Breast epithelium (tissue), 4 donors: ENCODE measurements around the gene PARP2. TPM values are rescaled to one million over a fixed set of nuclear protein-coding genes. Genes with fewer than 3 reads are reported as not detected.

Experiments used
- DNase-seq, 2 donors: peaks; one replicate each; pipeline ENCODE4 v3.0.0-alpha.2; 2019; ENCODE audit warnings: low spot score in 2 of 2
- H3K27ac ChIP-seq, 2 donors: fragments of 200-600 bp; sonication (generic) in 1 of 2; one replicate each; pipeline ENCODE4 v1.5.1; 2016 to 2019; ENCODE audit warnings: mild to moderate bottlenecking in 1 of 2
- H3K27me3 ChIP-seq, 2 donors: fragments of 200-600 bp; sonication (generic) in 1 of 2; one replicate each; pipeline versions ENCODE4 v1.5.1 to v1.6.0; 2017 to 2019; ENCODE audit warnings: control low read depth in 1 of 2, mild to moderate bottlenecking in 1 of 2
- H3K36me3 ChIP-seq: fragments of 200-600 bp; one replicate; pipeline ENCODE4 v1.5.1; 2019
- H3K4me1 ChIP-seq, 2 donors: fragments of 200-600 bp; sonication (generic); one replicate each; pipeline ENCODE4 v1.5.1; 2016 to 2019; ENCODE audit warnings: control low read depth in 1 of 2
- H3K4me3 ChIP-seq, 3 donors: fragments of 200-600 bp; sonication (generic); 1 replicate in 2 of 3; 2 replicates in 1 of 3; pipeline ENCODE4 v1.5.1; 2016 to 2019; ENCODE audit warnings: mild to moderate bottlenecking in 3 of 3, moderate library complexity in 2 of 3
- H3K9me3 ChIP-seq, 2 donors: fragments of 200-600 bp; sonication (generic) in 1 of 2; one replicate each; pipeline ENCODE4 v1.5.1; 2016 to 2019; ENCODE audit warnings: control low read depth in 1 of 2
- POLR2A ChIP-seq: fragments of 450-650 bp; IDR thresholded peaks from one replicate; pipeline ENCODE4 v1.6.1; 2016; ENCODE audit warnings: antibody characterized with exemption, mild to moderate bottlenecking, moderate library complexity
- POLR2AphosphoS5 ChIP-seq, 3 donors: sonication (generic); formaldehyde crosslinking; IDR thresholded peaks; one replicate each; pipeline ENCODE4 v1.6.1; 2017; ENCODE audit warnings: antibody characterized with exemption in 3 of 3
- intact Hi-C: fragments of 100-400 bp; cut with DNase I; formaldehyde crosslinking; loops from one replicate; pipeline ENCODE4 v1.15.1; 2023; ENCODE audit warnings: low total_unique reads
- total RNA-seq, 3 donors: library from RNA; depleted of rRNA; stranded (reverse); fragments of >200 nt; gene quantifications; one replicate each; pipeline ENCODE4 v1.1.0, GENCODE V29; 2016
- TF ChIP-seq, protein P1 (sequence below), 3 donors: fragments of 450-650 bp; IDR thresholded peaks; one replicate each; pipeline ENCODE4 v1.5.1; 2016 to 2017; ENCODE audit warnings: antibody characterized with exemption in 3 of 3, mild to moderate bottlenecking in 3 of 3, moderate library complexity in 3 of 3

PARP2 gene, protein sequence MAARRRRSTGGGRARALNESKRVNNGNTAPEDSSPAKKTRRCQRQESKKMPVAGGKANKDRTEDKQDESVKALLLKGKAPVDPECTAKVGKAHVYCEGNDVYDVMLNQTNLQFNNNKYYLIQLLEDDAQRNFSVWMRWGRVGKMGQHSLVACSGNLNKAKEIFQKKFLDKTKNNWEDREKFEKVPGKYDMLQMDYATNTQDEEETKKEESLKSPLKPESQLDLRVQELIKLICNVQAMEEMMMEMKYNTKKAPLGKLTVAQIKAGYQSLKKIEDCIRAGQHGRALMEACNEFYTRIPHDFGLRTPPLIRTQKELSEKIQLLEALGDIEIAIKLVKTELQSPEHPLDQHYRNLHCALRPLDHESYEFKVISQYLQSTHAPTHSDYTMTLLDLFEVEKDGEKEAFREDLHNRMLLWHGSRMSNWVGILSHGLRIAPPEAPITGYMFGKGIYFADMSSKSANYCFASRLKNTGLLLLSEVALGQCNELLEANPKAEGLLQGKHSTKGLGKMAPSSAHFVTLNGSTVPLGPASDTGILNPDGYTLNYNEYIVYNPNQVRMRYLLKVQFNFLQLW
- 10 to 100 TPM; 14.7 to 20.0 (median 17.9) TPM for total RNA-seq

DNA sequence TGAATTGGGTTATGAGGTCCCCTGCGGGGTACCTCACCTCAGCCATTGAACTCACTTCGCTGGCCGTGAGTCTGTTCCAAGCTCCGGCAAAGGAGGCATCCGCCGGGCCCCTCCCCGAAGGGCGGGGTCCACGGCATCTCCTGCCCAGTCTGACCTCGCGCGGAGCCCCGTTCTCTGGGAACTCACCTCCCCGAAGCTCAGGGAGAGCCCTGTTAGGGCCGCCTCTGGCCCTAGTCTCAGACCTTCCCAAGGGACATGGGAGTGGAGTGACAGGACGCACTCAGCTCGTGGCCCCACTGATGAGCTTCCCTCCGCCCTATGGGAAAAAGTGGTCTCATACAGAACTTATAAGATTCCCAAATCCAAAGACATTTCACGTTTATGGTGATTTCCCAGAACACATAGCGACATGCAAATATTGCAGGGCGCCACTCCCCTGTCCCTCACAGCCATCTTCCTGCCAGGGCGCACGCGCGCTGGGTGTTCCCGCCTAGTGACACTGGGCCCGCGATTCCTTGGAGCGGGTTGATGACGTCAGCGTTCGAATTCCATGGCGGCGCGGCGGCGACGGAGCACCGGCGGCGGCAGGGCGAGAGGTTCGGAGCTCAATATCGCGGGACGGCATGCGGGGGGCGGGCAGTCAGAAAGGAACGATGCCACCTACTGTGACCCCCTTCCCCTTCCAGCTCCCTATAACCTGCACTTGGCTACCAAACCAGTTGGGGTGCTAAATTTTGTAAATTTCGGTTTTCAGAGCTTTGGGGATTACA is at the start of gene PARP2:
Gene PARP2, plus strand, starts transcription at position 544 of the 770 bp plus-strand sequence. Its CDS starts 7 bp downstream, at position 551.
- H3K4me3 ChIP-seq = peak within 1 kb of the TSS; percentile 72 to 80 (median 72)
- DNase-seq = peak; percentile 96
- H3K27ac ChIP-seq = peak within 1 kb of the TSS; percentile 91 to 94
- H3K36me3 ChIP-seq = no peaks in the 10 kb centered on the region
- intact Hi-C loops = no loop called here
- H3K4me1 ChIP-seq = no peaks in the 10 kb centered on the region
- TF ChIP-seq, protein P1, sequence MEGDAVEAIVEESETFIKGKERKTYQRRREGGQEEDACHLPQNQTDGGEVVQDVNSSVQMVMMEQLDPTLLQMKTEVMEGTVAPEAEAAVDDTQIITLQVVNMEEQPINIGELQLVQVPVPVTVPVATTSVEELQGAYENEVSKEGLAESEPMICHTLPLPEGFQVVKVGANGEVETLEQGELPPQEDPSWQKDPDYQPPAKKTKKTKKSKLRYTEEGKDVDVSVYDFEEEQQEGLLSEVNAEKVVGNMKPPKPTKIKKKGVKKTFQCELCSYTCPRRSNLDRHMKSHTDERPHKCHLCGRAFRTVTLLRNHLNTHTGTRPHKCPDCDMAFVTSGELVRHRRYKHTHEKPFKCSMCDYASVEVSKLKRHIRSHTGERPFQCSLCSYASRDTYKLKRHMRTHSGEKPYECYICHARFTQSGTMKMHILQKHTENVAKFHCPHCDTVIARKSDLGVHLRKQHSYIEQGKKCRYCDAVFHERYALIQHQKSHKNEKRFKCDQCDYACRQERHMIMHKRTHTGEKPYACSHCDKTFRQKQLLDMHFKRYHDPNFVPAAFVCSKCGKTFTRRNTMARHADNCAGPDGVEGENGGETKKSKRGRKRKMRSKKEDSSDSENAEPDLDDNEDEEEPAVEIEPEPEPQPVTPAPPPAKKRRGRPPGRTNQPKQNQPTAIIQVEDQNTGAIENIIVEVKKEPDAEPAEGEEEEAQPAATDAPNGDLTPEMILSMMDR (IDR thresholded peaks at IDR 0.05) = peak in 1 of 3 donors; percentile 3
- TF ChIP-seq POLR2AphosphoS5 (IDR thresholded peaks at IDR 0.05) (peak; percentile 96 to 99 (median 98)), POLR2A (peak; percentile 86)
- no peaks in the 10 kb centered on the region for H3K9me3 ChIP-seq
- H3K27me3 ChIP-seq = no peaks in the 10 kb centered on the region

DNA sequence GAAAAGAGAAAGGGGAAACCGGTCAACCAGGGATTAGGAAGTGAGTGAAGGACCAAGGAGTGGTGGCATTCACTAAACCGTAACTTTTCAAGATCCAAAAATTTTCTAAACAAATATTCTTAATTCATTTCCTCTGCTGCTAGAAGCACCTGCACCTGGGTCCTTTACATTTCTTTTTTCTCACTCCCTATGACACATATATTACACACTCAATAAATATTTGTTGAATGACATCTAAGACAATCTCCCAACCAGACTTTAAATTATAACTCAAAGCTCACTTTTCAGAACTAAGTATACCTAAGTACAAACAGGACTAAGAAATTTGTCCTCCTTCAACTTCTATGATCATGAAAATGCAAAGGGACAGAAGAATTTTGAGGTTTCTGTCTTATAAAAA is 48.8 kb upstream of the PARP2 start:
- H3K36me3 ChIP-seq = peaks cover 32% of the 10 kb centered on the region
- intact Hi-C loops = no loop called here

DNA sequence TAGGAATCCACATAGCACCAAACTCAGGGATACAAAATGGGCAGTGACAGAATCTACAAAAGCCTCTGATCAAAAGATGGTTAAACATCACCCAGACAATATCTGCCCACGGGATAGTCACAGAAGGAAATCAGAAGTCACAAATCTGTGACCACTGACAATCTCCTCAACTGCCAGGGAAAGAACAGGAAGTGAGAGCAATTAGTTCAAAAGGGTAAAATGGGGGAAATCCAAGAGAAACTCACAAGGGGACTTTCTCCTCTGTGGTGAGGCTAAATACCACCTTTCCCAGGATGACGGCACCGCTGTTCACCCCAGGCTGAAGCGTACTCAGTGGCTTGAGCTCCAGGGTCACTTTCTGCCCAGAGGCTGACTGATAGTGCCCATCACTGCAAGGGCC is 48.4 kb upstream of the PARP2 start:
- H3K4me1 ChIP-seq = no peaks in the 10 kb centered on the region
- intact Hi-C loops = no loop called here
- H3K4me3 ChIP-seq = no peak overlapping the region
- H3K27ac ChIP-seq = no peak overlapping the region
- DNase-seq = no peak
- TF ChIP-seq, protein P1 (IDR thresholded peaks at IDR 0.05) = no peak
- TF ChIP-seq POLR2AphosphoS5 (IDR thresholded peaks at IDR 0.05) = no peak
- no peak for TF ChIP-seq POLR2A
- H3K36me3 ChIP-seq = peaks cover 32% of the 10 kb centered on the region
- H3K27me3 ChIP-seq = no peaks in the 10 kb centered on the region
- H3K9me3 ChIP-seq = no peaks in the 10 kb centered on the region

More for the DNA sequence above, 48.8 kb upstream of the PARP2 start:
- Histone ChIP-seq H3K27me3 (no peaks in the 10 kb centered on the region), H3K4me1 (no peaks in the 10 kb centered on the region), H3K4me3 (no peak overlapping the region), H3K27ac (no peak overlapping the region), H3K9me3 (no peaks in the 10 kb centered on the region)
- DNase-seq = no peak
- TF ChIP-seq POLR2AphosphoS5 (IDR thresholded peaks at IDR 0.05) (no peak), POLR2A (no peak)
- TF ChIP-seq, protein P1 (IDR thresholded peaks at IDR 0.05) = no peak

DNA sequence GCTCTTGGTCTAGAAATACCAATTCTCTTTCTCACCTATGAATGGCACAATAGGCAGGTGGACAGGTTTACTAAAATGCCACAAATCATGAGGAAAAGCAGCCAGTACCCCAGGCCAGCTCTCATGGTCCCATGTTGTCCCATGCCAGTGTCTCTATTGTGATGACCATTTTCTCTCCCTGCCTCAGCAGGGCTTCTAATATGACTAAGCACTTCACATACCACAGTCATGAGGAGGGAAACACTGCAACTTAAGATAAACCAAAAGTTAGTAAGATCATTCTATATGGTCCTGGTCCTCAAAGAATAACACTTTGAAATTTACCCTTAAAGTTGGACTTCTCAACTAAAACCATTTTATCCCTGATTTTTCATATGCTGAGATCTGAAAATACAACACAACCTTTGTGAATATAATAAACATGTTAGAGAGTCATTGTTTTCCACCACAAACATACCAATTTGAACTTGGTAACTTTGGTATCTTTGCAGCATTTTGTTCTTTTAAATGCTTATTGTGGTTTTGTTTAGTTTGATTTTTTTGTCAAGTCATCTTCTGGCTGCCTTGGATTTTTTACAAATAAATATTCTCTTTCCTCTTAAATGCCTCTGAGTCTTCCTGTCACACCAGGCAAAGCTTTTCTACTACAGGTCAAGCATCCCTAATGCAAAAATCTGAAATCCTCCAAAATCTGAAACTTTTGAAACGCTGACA is 41.2 kb upstream of the PARP2 start:
- no peak for TF ChIP-seq POLR2AphosphoS5 (IDR thresholded peaks at IDR 0.05)
- no peak for TF ChIP-seq POLR2A
- TF ChIP-seq, protein P1 (IDR thresholded peaks at IDR 0.05) = no peak
- H3K36me3 ChIP-seq = peaks cover 6% of the 10 kb centered on the region
- no peak overlapping the region for H3K27ac ChIP-seq
- H3K9me3 ChIP-seq = no peaks in the 10 kb centered on the region
- H3K4me1 ChIP-seq = peaks cover 0 to 9% of the 10 kb centered on the region in 2 donors
- no peak overlapping the region for H3K4me3 ChIP-seq
- DNase-seq = no peak
- intact Hi-C loops = no loop called here
- no peaks in the 10 kb centered on the region for H3K27me3 ChIP-seq
